H9 (cell line): ENCODE data around the gene TBC1D13. TPM values are rescaled to one million over a fixed set of nuclear protein-coding genes. Genes with fewer than 3 reads are reported as not detected.

ENCODE experiments used
- DNase-seq: peaks from one replicate; pipeline ENCODE4 v3.0.0-alpha.2; 2017
- H2AFZ ChIP-seq: one replicate; pipeline ENCODE4 v1.6.1; 2013; ENCODE audit warnings: mild to moderate bottlenecking, low read length, control low read depth, moderate library complexity
- H2AK5ac ChIP-seq: 2 replicates; pipeline ENCODE4 v1.6.1; 2013; ENCODE audit warnings: low read length, control low read depth, mixed read lengths; ENCODE audit not compliant: insufficient read length
- H2BK120ac ChIP-seq: one replicate; pipeline ENCODE4 v1.6.1; 2013; ENCODE audit warnings: low read depth, mild to moderate bottlenecking, low read length, control low read depth, inconsistent platforms; ENCODE audit not compliant: poor library complexity, severe bottlenecking
- H2BK12ac ChIP-seq: 2 replicates; pipeline ENCODE4 v1.6.1; 2013; ENCODE audit warnings: low read length, control low read depth, mixed read lengths, low read depth; ENCODE audit not compliant: insufficient read length
- H2BK15ac ChIP-seq: 2 replicates; pipeline ENCODE4 v1.6.1; 2013; ENCODE audit warnings: low read depth, low read length, control low read depth
- H2BK20ac ChIP-seq: one replicate; pipeline ENCODE4 v1.6.1; 2013; ENCODE audit warnings: low read depth, mild to moderate bottlenecking, low read length, control low read depth, inconsistent platforms; ENCODE audit not compliant: poor library complexity, severe bottlenecking
- H2BK5ac ChIP-seq: 2 replicates; pipeline ENCODE4 v1.6.1; 2013; ENCODE audit warnings: low read length, control low read depth, mixed read lengths; ENCODE audit not compliant: insufficient read length
- H3K14ac ChIP-seq: 2 replicates; pipeline ENCODE4 v1.6.1; 2013; ENCODE audit warnings: low read length, control low read depth; ENCODE audit not compliant: insufficient read depth
- H3K18ac ChIP-seq: 2 replicates; pipeline ENCODE4 v1.6.1; 2013; ENCODE audit warnings: low read depth, mild to moderate bottlenecking, mixed read lengths, low read length, control low read depth; ENCODE audit not compliant: insufficient read length
- H3K23ac ChIP-seq: 2 replicates; pipeline ENCODE4 v1.6.1; 2013; ENCODE audit warnings: low read length, control low read depth, mixed read lengths, low read depth; ENCODE audit not compliant: insufficient read length
- H3K23me2 ChIP-seq: 2 replicates; pipeline ENCODE4 v1.6.1; 2013; ENCODE audit warnings: low read depth, mild to moderate bottlenecking, mixed read lengths, low read length, control low read depth; ENCODE audit not compliant: insufficient read length, poor library complexity, severe bottlenecking
- H3K27ac ChIP-seq: 2 replicates; pipeline ENCODE4 v1.5.1; 2013; ENCODE audit warnings: low read length, control low read depth, mixed read lengths, low read depth; ENCODE audit not compliant: insufficient read length
- H3K27me3 ChIP-seq: 2 replicates; pipeline ENCODE4 v1.6.1; 2013; ENCODE audit warnings: low read length, control low read depth, inconsistent platforms; ENCODE audit not compliant: insufficient read depth
- H3K4ac ChIP-seq: 2 replicates; pipeline ENCODE4 v1.6.1; 2013; ENCODE audit warnings: low read depth, mild to moderate bottlenecking, control low read depth, inconsistent platforms, low read length, moderate library complexity
- H3K4me1 ChIP-seq: 2 replicates; pipeline ENCODE4 v1.6.1; 2013; ENCODE audit warnings: low read length, control low read depth, inconsistent platforms; ENCODE audit not compliant: insufficient read depth
- H3K4me2 ChIP-seq: 2 replicates; pipeline ENCODE4 v1.6.1; 2013; ENCODE audit warnings: low read length, control low read depth, mixed read lengths; ENCODE audit not compliant: insufficient read length, insufficient read depth
- H3K56ac ChIP-seq: 2 replicates; pipeline ENCODE4 v1.6.1; 2013; ENCODE audit warnings: low read depth, mild to moderate bottlenecking, mixed read lengths, low read length, control low read depth; ENCODE audit not compliant: insufficient read length
- H3K79me1 ChIP-seq: 2 replicates; pipeline ENCODE4 v1.6.1; 2013; ENCODE audit warnings: low read depth, mild to moderate bottlenecking, moderate library complexity, low read length, control low read depth, inconsistent platforms; ENCODE audit not compliant: insufficient read depth, poor library complexity, severe bottlenecking
- H3K79me2 ChIP-seq: 2 replicates; pipeline ENCODE4 v1.6.1; 2013; ENCODE audit warnings: low read length, control low read depth, inconsistent platforms; ENCODE audit not compliant: insufficient read depth
- H3K9ac ChIP-seq: 2 replicates; pipeline ENCODE4 v1.6.1; 2013; ENCODE audit warnings: low read length, control low read depth, mixed read lengths; ENCODE audit not compliant: insufficient read length; ENCODE audit errors: extremely low read depth
- H3K9me3 ChIP-seq: one replicate; pipeline ENCODE4 v1.6.1; 2013; ENCODE audit warnings: low read depth, low read length, inconsistent platforms; ENCODE audit not compliant: control insufficient read depth
- H3T11ph ChIP-seq: one replicate; pipeline ENCODE4 v1.6.1; 2013; ENCODE audit warnings: mild to moderate bottlenecking, low read length, control low read depth, inconsistent platforms
- H4K20me1 ChIP-seq: one replicate; pipeline ENCODE4 v1.6.1; 2013; ENCODE audit not compliant: control insufficient read depth, insufficient read length, insufficient read depth
- H4K5ac ChIP-seq: 2 replicates; pipeline ENCODE4 v1.6.1; 2013; ENCODE audit warnings: low read depth, mild to moderate bottlenecking, mixed read lengths, low read length, control low read depth; ENCODE audit not compliant: insufficient read length
- H4K8ac ChIP-seq: replicated peaks from 2 replicates; pipeline ENCODE4 v1.6.1; 2013; ENCODE audit warnings: low read length, control low read depth, mixed read lengths, low read depth; ENCODE audit not compliant: insufficient read length
- H4K91ac ChIP-seq: 2 replicates; pipeline ENCODE4 v1.6.1; 2013; ENCODE audit warnings: low read depth, mild to moderate bottlenecking, moderate library complexity, mixed read lengths, low read length, control low read depth; ENCODE audit not compliant: insufficient read length
- H3K27ac Mint-ChIP-seq, 3 experiments: 2 replicates in 2 of 3; 3 replicates in 1 of 3; pipeline ENCODE4 v1.8.0; 2020 to 2021; ENCODE audit warnings: mixed read lengths in 3 of 3, mild to moderate bottlenecking in 1 of 3, moderate library complexity in 1 of 3
- H3K27me3 Mint-ChIP-seq: 2 replicates; pipeline ENCODE4 v1.8.0; 2021; ENCODE audit warnings: low read depth, mild to moderate bottlenecking, moderate library complexity, mixed read lengths
- H3K36me3 Mint-ChIP-seq, 3 experiments: 2 replicates in 2 of 3; 3 replicates in 1 of 3; pipeline ENCODE4 v1.8.0; 2020 to 2021; ENCODE audit warnings: low read depth in 3 of 3, mixed read lengths in 3 of 3; ENCODE audit not compliant: insufficient read depth in 1 of 3
- H3K4me1 Mint-ChIP-seq, 2 experiments: 2 replicates each; pipeline ENCODE4 v1.8.0; 2020; ENCODE audit warnings: mixed read lengths in 2 of 2
- H3K4me3 Mint-ChIP-seq, 2 experiments: 2 replicates in 1 of 2; 3 replicates in 1 of 2; pipeline ENCODE4 v1.8.0; 2020 to 2021; ENCODE audit warnings: mild to moderate bottlenecking in 2 of 2, mixed read lengths in 2 of 2, moderate library complexity in 1 of 2
- H3K9me3 Mint-ChIP-seq, 2 experiments: 2 replicates in 1 of 2; 3 replicates in 1 of 2; pipeline ENCODE4 v1.8.0; 2020; ENCODE audit warnings: mild to moderate bottlenecking in 2 of 2, mixed read lengths in 2 of 2, moderate library complexity in 1 of 2
- WGBS: extraction: QIAGEN DNeasy Blood & Tissue Kit; methylation state at CpG from one replicate; pipeline ENCODE4 v1.1.7; 2013; ENCODE audit warnings: missing lambda C conversion rate, low lambda C conversion rate, mixed read lengths; ENCODE audit not compliant: insufficient read length; ENCODE audit errors: extremely low coverage; 5-methylcytosine and 5-hydroxymethylcytosine counted together
- total RNA-seq: library from RNA; stranded (reverse); gene quantifications from 2 replicates; pipeline ENCODE4 v1.2.1, GENCODE V29; 2021
- TF ChIP-seq, protein P1 (sequence below): fragments of 200-600 bp; sonication (generic); conservative IDR thresholded peaks from 3 replicates; pipeline ENCODE4 v1.8.0; 2021; ENCODE audit warnings: antibody characterized with exemption, mild to moderate bottlenecking

Gene TBC1D13
- total RNA-seq, 1 experiment from 2014 or later: 27.3 TPM

DNA sequence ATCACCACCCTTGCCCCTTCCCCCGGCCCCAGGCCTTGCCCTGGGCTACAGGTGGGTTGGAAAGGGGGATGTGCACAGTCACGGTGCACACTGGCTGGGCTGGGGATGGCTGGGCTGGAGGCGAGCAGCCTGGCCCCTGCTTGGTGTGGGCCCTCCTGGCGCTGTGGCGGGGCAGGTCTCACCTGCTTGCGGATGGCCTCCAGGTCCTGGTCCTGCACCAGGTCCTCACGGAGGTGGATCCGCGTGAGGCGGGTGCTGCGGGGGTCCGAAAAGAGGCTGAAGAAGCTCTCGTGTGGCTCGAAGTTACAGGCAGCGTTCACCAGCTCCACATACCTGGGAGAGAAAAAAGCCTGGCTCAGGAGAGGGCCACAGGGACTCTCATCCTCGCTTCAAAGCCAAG is 33.4 kb upstream of the TBC1D13 start:
- Histone ChIP-seq H3K4me1 (no peaks in the 10 kb centered on the region), H2BK15ac (no peak overlapping the region), H3K27ac (no peak overlapping the region), H2AFZ (no peak overlapping the region), H3K4ac (no peak overlapping the region), H2BK120ac (no peak overlapping the region), H3K79me1 (no peaks in the 10 kb centered on the region), H4K20me1 (peaks cover 3% of the 10 kb centered on the region), H3K18ac (no peak overlapping the region), H3K4me2 (no peak overlapping the region), H3K23ac (no peak overlapping the region), H4K5ac (no peak overlapping the region), H2BK20ac (no peak overlapping the region), H4K8ac (no peak overlapping the region), H3K23me2 (no peaks in the 10 kb centered on the region), H3K56ac (no peak overlapping the region), H3K14ac (no peak overlapping the region), H2BK12ac (no peak overlapping the region), H2BK5ac (no peak overlapping the region), H3T11ph (no peak overlapping the region), H3K9ac (no peak overlapping the region), H3K9me3 (no peaks in the 10 kb centered on the region), H2AK5ac (no peak overlapping the region), H3K79me2 (no peaks in the 10 kb centered on the region), H4K91ac (no peak overlapping the region), H3K27me3 (no peaks in the 10 kb centered on the region)
- TF ChIP-seq, protein P1, sequence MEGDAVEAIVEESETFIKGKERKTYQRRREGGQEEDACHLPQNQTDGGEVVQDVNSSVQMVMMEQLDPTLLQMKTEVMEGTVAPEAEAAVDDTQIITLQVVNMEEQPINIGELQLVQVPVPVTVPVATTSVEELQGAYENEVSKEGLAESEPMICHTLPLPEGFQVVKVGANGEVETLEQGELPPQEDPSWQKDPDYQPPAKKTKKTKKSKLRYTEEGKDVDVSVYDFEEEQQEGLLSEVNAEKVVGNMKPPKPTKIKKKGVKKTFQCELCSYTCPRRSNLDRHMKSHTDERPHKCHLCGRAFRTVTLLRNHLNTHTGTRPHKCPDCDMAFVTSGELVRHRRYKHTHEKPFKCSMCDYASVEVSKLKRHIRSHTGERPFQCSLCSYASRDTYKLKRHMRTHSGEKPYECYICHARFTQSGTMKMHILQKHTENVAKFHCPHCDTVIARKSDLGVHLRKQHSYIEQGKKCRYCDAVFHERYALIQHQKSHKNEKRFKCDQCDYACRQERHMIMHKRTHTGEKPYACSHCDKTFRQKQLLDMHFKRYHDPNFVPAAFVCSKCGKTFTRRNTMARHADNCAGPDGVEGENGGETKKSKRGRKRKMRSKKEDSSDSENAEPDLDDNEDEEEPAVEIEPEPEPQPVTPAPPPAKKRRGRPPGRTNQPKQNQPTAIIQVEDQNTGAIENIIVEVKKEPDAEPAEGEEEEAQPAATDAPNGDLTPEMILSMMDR: no peak
- H3K27me3 Mint-ChIP-seq: no peaks in the 10 kb centered on the region
- DNase-seq: no peak
- H3K4me1 Mint-ChIP-seq: 0 out of 4 replicates have a peak, but pooled peaks cover 1 to 3% of the 10 kb centered on the region in 2 experiments
- peaks cover 0 to 9% (median 6%) of the 10 kb centered on the region in 3 experiments; a peak in 4 of 7 replicates for H3K36me3 Mint-ChIP-seq
- H3K4me3 Mint-ChIP-seq: no peak overlapping the region
- WGBS: no CpG with 5 or more reads among the region's 16 CpGs
- 0 out of 7 replicates have a peak overlapping the region, but pooled peaks of 2 of the 3 experiments have one; percentile 16 to 70 for H3K27ac Mint-ChIP-seq
- no peaks in the 10 kb centered on the region for H3K9me3 Mint-ChIP-seq
